Measurements from ENCODE around the gene C11orf21.

Gene C11orf21

DNA sequence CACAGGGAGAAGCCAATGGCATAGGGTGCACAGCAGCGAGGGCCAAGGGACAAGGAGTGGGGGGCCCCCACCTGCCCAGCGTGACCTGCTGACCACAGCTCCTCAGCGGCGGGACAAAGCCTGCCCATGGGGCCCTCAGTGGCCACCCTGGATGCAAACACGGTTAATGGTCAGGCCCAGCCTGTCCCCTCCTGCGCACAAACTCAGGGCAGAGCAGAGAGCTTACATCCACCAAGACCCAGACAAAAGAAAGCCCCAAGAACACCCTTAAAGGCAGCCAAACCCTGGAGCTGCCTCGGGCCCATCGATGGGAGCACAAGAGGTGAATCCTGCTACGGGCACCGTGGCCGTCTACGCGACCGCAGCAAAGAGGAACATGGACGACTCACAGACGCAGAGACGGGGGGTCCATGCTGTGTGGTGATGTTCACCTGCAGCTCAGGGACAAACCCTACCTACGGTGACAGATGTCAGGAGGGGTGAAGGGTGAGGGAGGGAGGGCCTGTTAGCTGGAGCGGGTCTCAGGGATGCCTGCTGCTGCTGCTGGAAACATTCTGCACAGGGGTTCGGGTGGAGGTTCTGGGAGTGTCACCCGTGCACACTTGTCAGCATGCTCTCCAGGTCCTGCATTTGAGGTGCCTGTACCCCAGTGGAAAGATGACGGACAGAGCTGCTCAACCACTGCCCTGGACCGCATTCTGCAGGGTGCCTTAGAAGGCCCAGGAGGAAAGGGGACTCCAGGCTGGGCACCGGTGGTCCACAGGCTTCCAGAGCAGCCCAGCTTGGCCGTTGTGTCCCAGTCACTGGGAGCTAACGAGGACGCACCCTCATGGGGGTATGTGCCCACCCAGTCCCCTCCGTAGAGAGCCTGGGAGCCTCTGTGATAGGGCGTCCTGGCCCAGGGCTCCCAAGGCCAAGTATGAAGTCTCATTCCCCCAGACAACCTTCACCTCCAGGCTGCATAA, 42.9 kb downstream of the C11orf21 start:
- DNase-seq: no peak

DNA sequence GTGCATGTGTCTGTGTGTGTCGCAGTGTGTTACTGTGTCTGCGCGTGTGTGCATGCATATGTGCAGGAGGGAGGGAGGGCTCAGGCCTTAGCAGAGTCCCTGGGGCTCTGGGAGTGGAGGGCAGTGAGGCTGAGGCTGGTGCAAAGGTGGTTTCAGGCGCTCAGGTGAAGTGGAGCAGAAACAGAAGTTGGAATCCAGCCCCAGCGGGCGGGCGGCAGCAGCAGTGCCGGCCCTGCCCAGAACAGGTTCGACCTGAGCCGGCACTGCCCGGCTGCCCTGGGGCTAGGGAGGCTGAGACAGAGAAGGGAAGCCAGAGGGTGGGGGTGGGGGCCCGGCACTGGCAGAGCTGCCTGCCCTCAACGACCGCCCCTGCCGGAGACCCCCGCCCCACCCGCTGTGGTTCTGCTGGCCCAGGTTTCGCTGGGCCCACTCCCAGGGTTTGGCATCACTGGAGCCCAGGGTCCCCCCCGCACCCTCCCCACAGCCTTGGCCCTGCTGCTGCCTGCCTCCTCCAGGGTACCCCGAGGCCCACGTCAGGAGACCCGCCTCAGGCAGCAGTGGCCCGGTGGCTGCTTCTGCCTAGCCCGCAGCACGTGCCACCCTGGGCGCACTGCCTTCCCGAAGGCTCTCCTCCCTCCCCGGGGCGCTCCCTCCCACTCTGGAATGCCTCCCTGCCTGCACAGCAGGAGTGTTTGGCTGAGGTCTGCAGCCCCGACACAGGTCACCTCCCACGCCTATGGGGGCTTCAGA, 44.6 kb downstream of the C11orf21 start:
- DNase-seq: no peak

DNA sequence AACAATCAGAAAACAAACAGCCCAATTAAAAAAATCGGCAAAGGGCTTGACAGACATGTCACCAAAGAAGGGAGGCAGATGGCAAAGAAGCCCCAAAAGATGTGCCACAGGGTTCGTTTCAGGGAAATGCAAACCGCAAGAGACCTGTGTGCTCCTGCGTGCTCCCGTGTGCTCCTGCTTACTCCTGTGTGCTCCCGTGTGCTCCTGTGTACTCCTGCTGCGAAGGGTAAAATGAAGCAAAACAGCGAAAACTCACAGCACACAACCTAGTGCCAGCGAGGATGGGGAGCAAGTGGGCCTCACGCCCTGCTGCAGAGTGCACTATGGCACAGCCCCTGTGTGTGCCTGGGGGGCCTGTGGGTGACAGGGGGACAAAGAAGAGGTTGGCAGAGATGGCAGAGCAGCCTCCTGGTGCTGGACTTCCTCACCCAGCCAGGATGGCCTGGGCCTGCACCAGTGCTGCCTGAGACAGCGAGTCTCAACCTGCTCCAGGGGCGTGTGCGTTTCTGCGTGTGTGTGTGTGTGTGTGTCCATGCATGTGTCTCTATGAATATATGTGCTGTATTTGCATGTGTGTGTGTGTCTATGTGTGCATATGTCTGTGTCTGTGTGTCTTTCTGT, 45.3 kb downstream of the C11orf21 start:
- no peak for DNase-seq

DNA sequence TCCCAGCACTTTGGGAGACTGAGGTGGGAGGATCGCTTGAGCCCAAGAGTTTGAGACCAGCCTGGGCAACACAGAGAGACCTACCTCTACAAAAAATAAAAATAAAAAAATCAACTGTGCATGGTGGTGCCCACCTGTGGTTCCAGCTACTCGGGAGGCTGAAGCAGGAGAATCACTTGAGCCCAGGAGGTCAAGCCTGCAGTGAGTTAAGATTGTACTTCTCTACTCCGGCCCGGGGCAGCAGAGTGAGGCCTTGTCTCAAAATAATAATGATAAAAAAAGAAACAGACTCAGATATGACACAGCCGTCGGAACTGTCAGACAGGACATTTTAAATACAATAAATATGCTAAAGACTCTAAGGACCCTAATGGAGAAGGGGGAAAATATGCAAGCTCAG, 49.7 kb downstream of the C11orf21 start:
- no peak for DNase-seq

DNA sequence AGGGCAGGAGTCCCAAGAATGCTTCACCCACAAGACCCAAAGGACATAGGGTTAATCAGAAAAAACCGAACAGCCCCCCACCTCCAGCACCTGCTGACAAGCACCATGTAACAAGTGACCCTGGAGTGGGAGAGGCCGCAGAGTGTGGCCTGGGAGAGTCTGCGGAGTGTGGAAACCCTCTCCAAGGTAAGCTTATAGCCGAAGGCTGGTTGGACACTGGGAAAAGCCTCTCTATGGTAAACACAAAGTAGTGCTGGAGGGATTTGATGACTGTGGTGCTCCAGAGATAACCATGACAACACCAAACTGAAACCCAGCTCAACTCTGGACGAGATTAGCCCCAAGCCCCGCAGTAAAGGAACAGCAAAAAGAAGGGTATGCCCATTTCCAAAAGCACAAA, 50.6 kb downstream of the C11orf21 start:
- DNase-seq: no peak

DNA sequence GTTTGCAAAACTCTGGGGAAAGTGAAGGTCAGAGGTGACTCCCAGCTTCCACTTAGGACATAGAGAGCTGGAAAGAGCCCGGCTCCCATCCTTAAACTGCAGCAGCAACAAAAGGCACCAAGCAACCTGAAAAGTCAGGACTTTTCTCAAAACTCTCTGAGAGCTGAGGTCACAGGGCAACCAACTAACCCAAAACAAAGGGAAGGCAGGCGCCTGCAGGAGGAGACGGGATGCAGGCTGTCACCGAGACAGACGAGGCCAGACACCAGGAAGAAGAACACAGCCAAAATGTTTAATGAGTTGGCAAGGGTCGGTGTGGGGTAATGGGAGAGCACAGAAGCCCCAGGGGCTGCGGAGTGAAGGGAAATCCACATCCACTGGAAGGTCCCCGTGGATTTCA, 51.2 kb downstream of the C11orf21 start:
- no peak for DNase-seq

DNA sequence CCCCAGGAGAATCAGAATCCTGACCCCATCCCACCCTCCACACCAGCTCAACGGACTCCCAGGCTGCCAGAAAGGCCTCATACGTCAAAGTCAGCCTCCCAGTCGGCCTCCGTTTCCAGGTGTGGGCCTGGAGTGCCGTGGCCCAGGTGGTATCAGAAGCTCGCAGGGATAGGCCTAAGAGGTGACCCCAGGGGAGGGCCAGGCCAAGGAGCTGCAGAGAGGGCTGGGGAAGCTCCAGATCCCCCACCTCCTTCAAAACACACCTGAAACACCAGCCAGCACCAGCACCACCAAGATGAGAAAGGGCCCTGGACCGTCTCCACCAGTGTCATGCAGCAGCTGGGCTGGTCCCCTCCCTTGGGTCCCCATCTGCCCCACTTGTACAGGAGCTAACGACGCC, 51.7 kb downstream of the C11orf21 start:
- no peak for DNase-seq

DNA sequence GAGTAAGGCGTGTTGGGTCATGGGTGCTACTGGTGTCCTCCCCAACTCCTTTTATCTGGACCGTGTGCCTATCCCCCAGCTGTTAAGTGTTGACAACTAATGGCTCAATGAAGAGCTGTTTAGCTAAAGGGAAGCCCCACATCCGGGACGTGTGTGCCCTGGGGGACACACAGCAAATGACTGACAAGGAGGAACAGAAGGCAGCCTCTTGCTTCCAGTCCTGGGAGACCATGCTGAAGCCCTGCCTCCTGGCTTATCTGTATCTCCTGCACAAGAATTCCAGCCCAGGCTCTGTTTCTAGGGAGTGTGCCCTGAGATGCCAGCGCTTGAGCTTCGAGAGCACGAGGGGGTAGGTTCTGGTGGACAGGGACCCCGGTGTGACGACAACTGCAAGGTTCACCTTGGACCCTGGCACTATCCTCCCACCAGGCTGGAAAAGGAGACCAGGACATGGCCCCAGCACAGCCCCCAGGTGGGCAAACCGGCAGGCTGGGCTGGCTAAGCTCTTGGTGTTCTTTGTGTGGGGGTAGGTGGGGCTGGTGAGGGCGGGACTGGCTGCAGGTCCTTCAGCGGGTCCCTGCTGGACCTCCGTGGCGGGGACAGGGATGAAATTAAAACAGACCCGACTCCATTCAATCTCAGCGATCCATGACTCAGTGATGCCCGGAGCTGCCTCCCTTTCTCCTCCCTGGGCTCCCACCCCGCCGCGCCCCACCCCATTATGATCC, 52.4 kb downstream of the C11orf21 start:
- no peak for DNase-seq

DNA sequence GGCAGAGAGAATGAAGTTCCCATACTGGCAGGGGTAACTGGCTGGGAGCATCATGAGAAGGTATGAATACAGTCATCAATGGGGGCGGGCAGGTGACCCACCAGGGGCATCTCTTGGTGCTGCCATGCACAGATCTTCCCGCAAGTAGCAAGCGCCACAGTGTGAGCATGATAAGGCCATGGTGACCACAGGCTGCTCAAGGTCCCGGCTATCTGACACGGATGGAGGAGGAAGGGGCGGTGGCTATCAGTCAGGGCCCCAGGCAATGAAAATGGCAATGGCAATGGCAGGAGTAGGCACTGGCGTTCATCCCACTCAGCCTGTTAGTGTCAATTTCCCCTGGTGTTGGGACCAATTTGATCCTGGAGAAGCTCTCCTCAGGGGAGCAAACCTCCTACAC, 53.0 kb downstream of the C11orf21 start:
- no peak for DNase-seq

DNA sequence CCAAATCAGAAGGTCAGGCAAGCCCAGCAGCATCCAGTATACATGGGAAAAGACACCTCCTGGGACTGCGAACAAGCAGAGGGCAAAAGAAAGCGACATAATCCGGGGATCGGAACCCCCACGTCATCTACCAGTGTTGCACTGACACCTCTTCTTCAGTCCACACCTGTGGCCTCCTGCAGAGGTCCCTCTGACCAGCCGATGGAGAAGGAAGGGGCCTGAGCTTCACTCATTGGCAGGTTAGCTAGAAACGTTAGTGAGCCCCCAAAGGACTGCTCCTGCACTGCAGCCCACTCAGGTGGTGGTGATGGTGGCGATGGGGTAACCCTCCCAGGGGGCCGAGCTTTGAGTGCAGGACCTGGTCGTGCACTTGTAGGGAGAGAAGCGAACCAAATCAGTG, 53.5 kb downstream of the C11orf21 start:
- no peak for DNase-seq

DNA sequence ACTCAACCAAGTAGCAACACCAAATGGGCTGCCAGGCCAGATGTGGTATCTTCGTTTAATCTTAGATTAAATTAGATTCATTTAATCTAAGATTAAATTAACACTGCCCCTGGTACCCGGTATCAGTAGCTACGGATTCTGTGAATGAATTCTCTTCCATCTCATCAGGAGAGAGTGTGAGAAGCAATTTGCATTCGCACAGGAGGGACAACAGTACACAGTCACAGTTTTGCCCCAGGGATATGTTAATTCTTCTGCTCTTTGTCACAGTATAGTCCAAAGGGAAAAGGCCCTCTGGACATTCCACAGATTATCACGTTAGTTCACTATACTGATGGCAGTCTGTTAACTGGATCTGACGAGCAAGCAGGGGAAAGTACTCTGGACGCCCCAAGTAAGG, 54.2 kb downstream of the C11orf21 start:
- no peak for DNase-seq
